ENCODE measurements around the gene PATL1.

Gene PATL1

DNA sequence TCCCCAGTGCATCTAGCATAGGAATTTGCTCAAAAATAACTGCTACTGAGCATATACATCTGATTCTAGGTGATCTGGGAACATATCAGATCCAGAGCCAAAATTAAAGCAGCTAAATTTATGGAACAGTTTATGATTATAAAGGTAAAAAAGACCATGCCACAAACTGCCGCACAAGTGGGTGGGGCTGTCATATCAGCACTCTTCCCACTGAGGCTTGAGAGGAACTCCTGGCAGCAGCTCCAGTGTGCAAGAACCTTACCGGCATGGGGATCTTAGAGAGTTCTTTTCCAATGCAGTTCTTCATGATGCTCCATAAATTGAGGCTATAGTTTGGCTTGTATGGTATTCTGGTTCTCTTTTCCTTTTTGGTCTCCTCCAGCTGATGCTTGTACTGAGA, 68.6 kb downstream of the PATL1 start:
- no peak overlapping the region for H3K27ac ChIP-seq (ENCODE audit: poor library complexity, severe bottlenecking)
- H3K9me3 ChIP-seq (ENCODE audit: severe bottlenecking), result no peaks in the 10 kb centered on the region
- DNase-seq (ENCODE audit: low spot score), result no peak
- peaks cover 97% of the 10 kb centered on the region for H3K36me3 ChIP-seq (ENCODE audit: low read depth)
- H3K27me3 ChIP-seq (ENCODE audit: insufficient read depth, poor library complexity, severe bottlenecking), result no peaks in the 10 kb centered on the region
- no peak for ATAC-seq (ENCODE audit: low read depth)
- no peaks in the 10 kb centered on the region for H3K4me1 ChIP-seq (ENCODE audit: insufficient read depth, poor library complexity, severe bottlenecking)
- TF ChIP-seq, protein P1, sequence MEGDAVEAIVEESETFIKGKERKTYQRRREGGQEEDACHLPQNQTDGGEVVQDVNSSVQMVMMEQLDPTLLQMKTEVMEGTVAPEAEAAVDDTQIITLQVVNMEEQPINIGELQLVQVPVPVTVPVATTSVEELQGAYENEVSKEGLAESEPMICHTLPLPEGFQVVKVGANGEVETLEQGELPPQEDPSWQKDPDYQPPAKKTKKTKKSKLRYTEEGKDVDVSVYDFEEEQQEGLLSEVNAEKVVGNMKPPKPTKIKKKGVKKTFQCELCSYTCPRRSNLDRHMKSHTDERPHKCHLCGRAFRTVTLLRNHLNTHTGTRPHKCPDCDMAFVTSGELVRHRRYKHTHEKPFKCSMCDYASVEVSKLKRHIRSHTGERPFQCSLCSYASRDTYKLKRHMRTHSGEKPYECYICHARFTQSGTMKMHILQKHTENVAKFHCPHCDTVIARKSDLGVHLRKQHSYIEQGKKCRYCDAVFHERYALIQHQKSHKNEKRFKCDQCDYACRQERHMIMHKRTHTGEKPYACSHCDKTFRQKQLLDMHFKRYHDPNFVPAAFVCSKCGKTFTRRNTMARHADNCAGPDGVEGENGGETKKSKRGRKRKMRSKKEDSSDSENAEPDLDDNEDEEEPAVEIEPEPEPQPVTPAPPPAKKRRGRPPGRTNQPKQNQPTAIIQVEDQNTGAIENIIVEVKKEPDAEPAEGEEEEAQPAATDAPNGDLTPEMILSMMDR (IDR thresholded peaks at IDR 0.05; ENCODE audit: poor library complexity, severe bottlenecking), result no peak
- H3K4me3 ChIP-seq (ENCODE audit: severe bottlenecking), result no peak overlapping the region

DNA sequence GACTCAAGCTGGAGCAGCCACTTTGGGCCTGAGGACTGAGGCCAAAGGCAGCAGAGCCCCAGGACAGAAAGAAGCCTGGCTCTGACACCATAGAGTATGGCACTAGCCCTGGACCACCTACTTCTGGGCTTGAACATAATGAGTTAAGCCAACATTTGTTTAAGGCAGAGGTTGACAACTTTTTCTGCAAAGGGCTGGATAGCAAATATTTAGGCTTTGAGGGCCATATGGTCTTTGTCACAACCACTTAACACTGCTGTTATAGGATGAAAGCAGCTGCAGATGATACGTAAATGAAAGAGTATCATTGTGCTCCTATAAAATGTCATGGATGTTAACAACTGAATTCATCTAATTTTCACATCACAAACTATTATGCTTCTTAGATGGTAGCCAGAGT, 69.9 kb downstream of the PATL1 start:
- Histone ChIP-seq H3K27me3 (ENCODE audit: insufficient read depth, poor library complexity, severe bottlenecking) (no peaks in the 10 kb centered on the region), H3K4me1 (ENCODE audit: insufficient read depth, poor library complexity, severe bottlenecking) (no peaks in the 10 kb centered on the region), H3K4me3 (ENCODE audit: severe bottlenecking) (no peak overlapping the region), H3K36me3 (ENCODE audit: low read depth) (peaks cover 97% of the 10 kb centered on the region), H3K9me3 (ENCODE audit: severe bottlenecking) (no peaks in the 10 kb centered on the region), H3K27ac (ENCODE audit: poor library complexity, severe bottlenecking) (no peak overlapping the region)
- TF ChIP-seq, protein P1 (IDR thresholded peaks at IDR 0.05; ENCODE audit: poor library complexity, severe bottlenecking), result no peak
- ATAC-seq (ENCODE audit: low read depth) (no peak), DNase-seq (ENCODE audit: low spot score) (no peak)
